HepG2 (cell line): ENCODE results near the gene PAK2. TPM values are rescaled to one million over a fixed set of nuclear protein-coding genes. Genes with fewer than 3 reads are reported as not detected.

Source experiments
- BORCS8-MEF2B ChIP-seq: sonication (generic); formaldehyde crosslinking; IDR thresholded peaks from 2 replicates; pipeline ENCODE4 v1.8.0; 2022; ENCODE audit warnings: mild to moderate bottlenecking, missing genetic modification reagents
- CHD2 ChIP-seq: IDR thresholded peaks from 2 replicates; pipeline ENCODE4 v1.6.1; 2011; ENCODE audit warnings: low read depth, low read length, improper control_type of control experiment
- EP300 ChIP-seq, 3 experiments: sonication (generic) in 1 of 3; formaldehyde crosslinking in 1 of 3; IDR thresholded peaks; 2 replicates each; pipeline versions ENCODE4 v1.5.1 to v1.6.1; 2011 to 2020; ENCODE audit warnings: low read depth in 2 of 3, low read length in 2 of 3, borderline replicate concordance in 1 of 3, improper control_type of control experiment in 1 of 3, mild to moderate bottlenecking in 1 of 3, missing genetic modification reagents in 1 of 3, moderate library complexity in 1 of 3
- ETV5 ChIP-seq: IDR thresholded peaks from 2 replicates; pipeline ENCODE4 v1.6.1; 2018; ENCODE audit warnings: missing biosample characterization, missing genetic modification reagents, inconsistent platforms, borderline replicate concordance
- FOXJ3 ChIP-seq: sonication (generic); formaldehyde crosslinking; IDR thresholded peaks from 2 replicates; pipeline ENCODE4 v1.4.0; 2020; ENCODE audit warnings: missing genetic modification reagents, mild to moderate bottlenecking, borderline replicate concordance
- MBD4 ChIP-seq: IDR thresholded peaks from 2 replicates; pipeline ENCODE4 v1.6.1; 2012; ENCODE audit warnings: low read length, inconsistent platforms, borderline replicate concordance
- MED13 ChIP-seq: sonication (generic); formaldehyde crosslinking; IDR thresholded peaks from 2 replicates; pipeline ENCODE4 v1.5.0; 2020; ENCODE audit warnings: missing genetic modification reagents
- MLLT10 ChIP-seq: sonication (generic); formaldehyde crosslinking; IDR thresholded peaks from 2 replicates; pipeline ENCODE4 v1.4.0; 2020; ENCODE audit warnings: missing genetic modification reagents
- MYNN ChIP-seq: sonication (generic); formaldehyde crosslinking; IDR thresholded peaks from 2 replicates; pipeline ENCODE4 v1.4.0; 2020; ENCODE audit warnings: mild to moderate bottlenecking, low read depth, missing genetic modification reagents
- NR2C2 ChIP-seq: sonication (generic); formaldehyde crosslinking; IDR thresholded peaks from 2 replicates; pipeline ENCODE4 v1.4.0; 2020; ENCODE audit warnings: missing genetic modification reagents, mild to moderate bottlenecking, moderate library complexity, borderline replicate concordance
- RFX5 ChIP-seq: IDR thresholded peaks from 2 replicates; pipeline ENCODE4 v1.6.1; 2011; ENCODE audit warnings: low read depth, low read length, improper control_type of control experiment
- ZFYVE20 ChIP-seq: sonication (generic); formaldehyde crosslinking; IDR thresholded peaks from 2 replicates; pipeline ENCODE4 v1.8.0; 2023; ENCODE audit warnings: low read depth, mild to moderate bottlenecking, moderate library complexity, missing genetic modification reagents, borderline replicate concordance
- ZNF549 ChIP-seq: sonication (generic); formaldehyde crosslinking; IDR thresholded peaks from 2 replicates; pipeline ENCODE4 v1.5.0; 2020; ENCODE audit warnings: missing genetic modification reagents
- ZNF652 ChIP-seq: IDR thresholded peaks from 2 replicates; pipeline ENCODE4 v1.6.1; 2016; ENCODE audit warnings: low read depth, borderline replicate concordance
- ZNF83 ChIP-seq: sonication (generic); formaldehyde crosslinking; IDR thresholded peaks from 2 replicates; pipeline ENCODE4 v1.4.0; 2020; ENCODE audit warnings: missing genetic modification reagents, mild to moderate bottlenecking, borderline replicate concordance
- ZNF879 ChIP-seq: sonication (generic); formaldehyde crosslinking; IDR thresholded peaks from 2 replicates; pipeline ENCODE4 v1.8.1; 2023; ENCODE audit warnings: missing genetic modification reagents
- polyA plus RNA-seq, 8 experiments: library from polyadenylated mRNA; depleted of rRNA in 3 of 8; stranded (reverse) in 7 of 8; unstranded in 1 of 8; fragments of >200 nt; fragmentation: Illumina TruSeq in 4 of 8; extraction: Trizol in 4 of 8; gene quantifications; 2 replicates each; pipeline versions ENCODE4 v1.2.1 to v1.2.3, GENCODE V29; 2011 to 2016; ENCODE audit warnings: low read depth in 4 of 8, missing spikeins in 1 of 8, mixed read lengths in 1 of 8; ENCODE audit not compliant: insufficient read depth in 1 of 8
- total RNA-seq, 5 experiments: library from RNA; depleted of rRNA; stranded (reverse); fragments of >200 nt; fragmentation: Illumina TruSeq; extraction: Trizol; gene quantifications; 2 replicates each; pipeline ENCODE4 v1.2.3, GENCODE V29; 2016; ENCODE audit warnings: low read depth in 1 of 5
- TF ChIP-seq, protein P1 (sequence below): sonication (generic); formaldehyde crosslinking; IDR thresholded peaks from 2 replicates; pipeline ENCODE4 v1.8.0; 2022; ENCODE audit warnings: mild to moderate bottlenecking, missing genetic modification reagents, borderline replicate concordance
- TF ChIP-seq, protein P2 (sequence below): sonication (generic); formaldehyde crosslinking; IDR thresholded peaks from 2 replicates; pipeline ENCODE4 v1.4.0; 2020; ENCODE audit warnings: mild to moderate bottlenecking, missing genetic modification reagents
- TF ChIP-seq, protein P3 (sequence below): sonication (generic); formaldehyde crosslinking; IDR thresholded peaks from 2 replicates; pipeline ENCODE4 v1.4.0; 2020; ENCODE audit warnings: missing genetic modification reagents
- TF ChIP-seq, protein P4 (sequence below): sonication (generic); formaldehyde crosslinking; IDR thresholded peaks from 2 replicates; pipeline ENCODE4 v1.4.0; 2020; ENCODE audit warnings: missing genetic modification reagents

PAK2 gene
- total and polyA plus RNA-seq, 2 of the 13 experiments (the other 11 are each of a cell fraction or from before 2014, with no cell fraction given), result 23.0 to 24.7 TPM

- TF ChIP-seq, protein P1, sequence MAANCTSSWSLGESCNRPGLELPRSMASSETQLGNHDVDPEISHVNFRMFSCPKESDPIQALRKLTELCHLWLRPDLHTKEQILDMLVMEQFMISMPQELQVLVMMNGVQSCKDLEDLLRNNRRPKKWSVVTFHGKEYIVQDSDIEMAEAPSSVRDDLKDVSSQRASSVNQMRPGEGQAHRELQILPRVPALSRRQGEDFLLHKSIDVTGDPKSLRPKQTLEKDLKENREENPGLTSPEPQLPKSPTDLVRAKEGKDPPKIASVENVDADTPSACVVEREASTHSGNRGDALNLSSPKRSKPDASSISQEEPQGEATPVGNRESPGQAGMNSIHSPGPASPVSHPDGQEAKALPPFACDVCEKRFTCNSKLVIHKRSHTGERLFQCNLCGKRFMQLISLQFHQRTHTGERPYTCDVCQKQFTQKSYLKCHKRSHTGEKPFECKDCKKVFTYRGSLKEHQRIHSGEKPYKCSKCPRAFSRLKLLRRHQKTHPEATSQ (CRISPR knock-in tag), result no peak
- no peak for TF ChIP-seq EP300 (IDR thresholded peaks at IDR 0.05; ENCODE audit: low read depth in 2 of 2, low read length in 2 of 2)
- no peak for TF ChIP-seq EP300 (CRISPR knock-in tag; IDR thresholded peaks at IDR 0.05; ENCODE audit: borderline replicate concordance)
- peak; percentile 84; the same call in 1 of the 2 replicates for TF ChIP-seq MYNN
- no peak for TF ChIP-seq ZNF652 (CRISPR knock-in tag)
- TF ChIP-seq, protein P2, sequence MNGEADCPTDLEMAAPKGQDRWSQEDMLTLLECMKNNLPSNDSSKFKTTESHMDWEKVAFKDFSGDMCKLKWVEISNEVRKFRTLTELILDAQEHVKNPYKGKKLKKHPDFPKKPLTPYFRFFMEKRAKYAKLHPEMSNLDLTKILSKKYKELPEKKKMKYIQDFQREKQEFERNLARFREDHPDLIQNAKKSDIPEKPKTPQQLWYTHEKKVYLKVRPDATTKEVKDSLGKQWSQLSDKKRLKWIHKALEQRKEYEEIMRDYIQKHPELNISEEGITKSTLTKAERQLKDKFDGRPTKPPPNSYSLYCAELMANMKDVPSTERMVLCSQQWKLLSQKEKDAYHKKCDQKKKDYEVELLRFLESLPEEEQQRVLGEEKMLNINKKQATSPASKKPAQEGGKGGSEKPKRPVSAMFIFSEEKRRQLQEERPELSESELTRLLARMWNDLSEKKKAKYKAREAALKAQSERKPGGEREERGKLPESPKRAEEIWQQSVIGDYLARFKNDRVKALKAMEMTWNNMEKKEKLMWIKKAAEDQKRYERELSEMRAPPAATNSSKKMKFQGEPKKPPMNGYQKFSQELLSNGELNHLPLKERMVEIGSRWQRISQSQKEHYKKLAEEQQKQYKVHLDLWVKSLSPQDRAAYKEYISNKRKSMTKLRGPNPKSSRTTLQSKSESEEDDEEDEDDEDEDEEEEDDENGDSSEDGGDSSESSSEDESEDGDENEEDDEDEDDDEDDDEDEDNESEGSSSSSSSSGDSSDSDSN (CRISPR knock-in tag), result peak; percentile 76
- TF ChIP-seq ZNF83 (CRISPR knock-in tag), result no peak
- TF ChIP-seq BORCS8-MEF2B (CRISPR knock-in tag), result no peak
- TF ChIP-seq MED13 (CRISPR knock-in tag), result peak; percentile 56; the same call in 1 of the 2 replicates
- TF ChIP-seq CHD2, result no peak
- TF ChIP-seq MLLT10 (CRISPR knock-in tag), result no peak
- TF ChIP-seq, protein P3, sequence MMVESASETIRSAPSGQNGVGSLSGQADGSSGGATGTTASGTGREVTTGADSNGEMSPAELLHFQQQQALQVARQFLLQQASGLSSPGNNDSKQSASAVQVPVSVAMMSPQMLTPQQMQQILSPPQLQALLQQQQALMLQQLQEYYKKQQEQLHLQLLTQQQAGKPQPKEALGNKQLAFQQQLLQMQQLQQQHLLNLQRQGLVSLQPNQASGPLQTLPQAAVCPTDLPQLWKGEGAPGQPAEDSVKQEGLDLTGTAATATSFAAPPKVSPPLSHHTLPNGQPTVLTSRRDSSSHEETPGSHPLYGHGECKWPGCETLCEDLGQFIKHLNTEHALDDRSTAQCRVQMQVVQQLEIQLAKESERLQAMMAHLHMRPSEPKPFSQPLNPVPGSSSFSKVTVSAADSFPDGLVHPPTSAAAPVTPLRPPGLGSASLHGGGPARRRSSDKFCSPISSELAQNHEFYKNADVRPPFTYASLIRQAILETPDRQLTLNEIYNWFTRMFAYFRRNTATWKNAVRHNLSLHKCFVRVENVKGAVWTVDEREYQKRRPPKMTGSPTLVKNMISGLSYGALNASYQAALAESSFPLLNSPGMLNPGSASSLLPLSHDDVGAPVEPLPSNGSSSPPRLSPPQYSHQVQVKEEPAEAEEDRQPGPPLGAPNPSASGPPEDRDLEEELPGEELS (CRISPR knock-in tag), result peak; percentile 50
- TF ChIP-seq NR2C2 (CRISPR knock-in tag), result no peak; the same call in 1 of the 2 replicates
- TF ChIP-seq MBD4, result no peak
- TF ChIP-seq, protein P4, sequence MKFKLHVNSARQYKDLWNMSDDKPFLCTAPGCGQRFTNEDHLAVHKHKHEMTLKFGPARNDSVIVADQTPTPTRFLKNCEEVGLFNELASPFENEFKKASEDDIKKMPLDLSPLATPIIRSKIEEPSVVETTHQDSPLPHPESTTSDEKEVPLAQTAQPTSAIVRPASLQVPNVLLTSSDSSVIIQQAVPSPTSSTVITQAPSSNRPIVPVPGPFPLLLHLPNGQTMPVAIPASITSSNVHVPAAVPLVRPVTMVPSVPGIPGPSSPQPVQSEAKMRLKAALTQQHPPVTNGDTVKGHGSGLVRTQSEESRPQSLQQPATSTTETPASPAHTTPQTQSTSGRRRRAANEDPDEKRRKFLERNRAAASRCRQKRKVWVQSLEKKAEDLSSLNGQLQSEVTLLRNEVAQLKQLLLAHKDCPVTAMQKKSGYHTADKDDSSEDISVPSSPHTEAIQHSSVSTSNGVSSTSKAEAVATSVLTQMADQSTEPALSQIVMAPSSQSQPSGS (CRISPR knock-in tag), result peak; percentile 43; the same call in 1 of the 2 replicates
- TF ChIP-seq ZNF879 (CRISPR knock-in tag), result no peak
- TF ChIP-seq ZNF549, result no peak
- no peak for TF ChIP-seq FOXJ3 (CRISPR knock-in tag)
- TF ChIP-seq RFX5, result no peak
- TF ChIP-seq ETV5 (CRISPR knock-in tag), result peak; percentile 68
- no peak; the same call in 1 of the 2 replicates for TF ChIP-seq ZFYVE20 (CRISPR knock-in tag)
These were observed at the start of gene PAK2 (continued) for GRCh38 chr3:196739671-196740480.
